Measurements from ENCODE around the gene LINC01488.

LINC01488 gene

GRCh38 chr11:69475141-69475865 is 6.2 kb upstream of the LINC01488 start:
- in situ Hi-C loops (cut with MboI; ENCODE audit: low sequenced_read_pairs): no loop called here

- in situ Hi-C loops (cut with MboI; ENCODE audit: low sequenced_read_pairs): no loop called here
Observed at GRCh38 chr11:69475866-69476471, 5.5 kb upstream of the LINC01488 start.

GRCh38 chr11:69476509-69476961 is 4.9 kb upstream of the LINC01488 start:
- in situ Hi-C loops (cut with MboI; ENCODE audit: low sequenced_read_pairs): no loop called here

DNA sequence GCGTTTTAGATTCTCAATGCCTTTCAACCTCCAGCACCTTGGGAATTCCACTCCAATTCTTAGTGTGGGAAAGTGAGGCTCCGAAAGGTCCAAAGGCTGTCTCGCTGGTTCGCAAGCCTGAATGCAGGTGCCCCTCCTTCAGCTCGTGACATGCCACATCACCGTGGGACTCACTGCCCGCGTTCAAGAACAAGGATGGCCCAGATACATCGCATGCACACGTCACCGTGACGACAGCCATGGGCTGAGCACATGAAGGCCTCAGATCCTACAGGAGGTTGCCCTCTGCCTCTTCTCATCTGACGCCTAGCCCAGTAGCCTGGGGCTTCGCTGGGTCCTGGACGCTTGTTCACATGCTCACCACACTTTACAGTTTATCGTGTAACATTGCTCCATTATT is 4.4 kb upstream of the LINC01488 start:
- in situ Hi-C loops (cut with MboI; ENCODE audit: low sequenced_read_pairs): no loop called here

DNA sequence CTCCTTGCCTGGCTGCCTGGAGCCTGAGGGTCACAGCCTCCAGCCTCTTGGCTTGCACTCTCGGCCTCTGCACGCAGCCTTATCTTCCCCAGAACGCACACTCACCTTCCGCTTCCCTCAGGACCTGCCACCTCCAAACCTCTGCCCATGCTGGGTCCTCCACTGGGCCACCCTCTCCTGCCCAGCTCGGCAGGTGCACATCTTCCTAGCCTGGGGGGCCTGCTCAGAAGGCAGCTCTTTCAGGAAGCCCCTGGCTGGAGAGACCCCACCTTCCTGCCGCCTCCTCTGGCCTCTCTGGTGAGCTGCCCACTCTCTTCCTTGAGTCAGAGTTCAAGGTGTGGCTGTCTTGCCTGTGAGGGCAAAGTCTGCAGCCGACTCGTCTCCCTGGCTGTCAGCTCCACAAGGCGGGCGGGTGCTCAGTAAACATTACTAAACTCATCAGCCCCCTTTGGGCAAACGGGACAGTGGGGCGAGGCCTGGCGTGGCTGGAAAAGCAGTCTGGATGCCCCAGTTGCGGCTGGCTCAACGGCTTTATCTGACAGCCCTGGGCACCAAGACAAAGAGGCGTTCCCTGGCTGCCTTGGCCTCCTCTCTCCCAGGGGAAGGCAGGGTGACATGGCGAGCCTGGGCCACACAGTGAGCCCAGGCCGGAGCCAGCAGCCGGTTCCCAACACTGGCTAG is 1.7 kb upstream of the LINC01488 start:
- in situ Hi-C loops (cut with MboI; ENCODE audit: low sequenced_read_pairs): no loop called here

DNA sequence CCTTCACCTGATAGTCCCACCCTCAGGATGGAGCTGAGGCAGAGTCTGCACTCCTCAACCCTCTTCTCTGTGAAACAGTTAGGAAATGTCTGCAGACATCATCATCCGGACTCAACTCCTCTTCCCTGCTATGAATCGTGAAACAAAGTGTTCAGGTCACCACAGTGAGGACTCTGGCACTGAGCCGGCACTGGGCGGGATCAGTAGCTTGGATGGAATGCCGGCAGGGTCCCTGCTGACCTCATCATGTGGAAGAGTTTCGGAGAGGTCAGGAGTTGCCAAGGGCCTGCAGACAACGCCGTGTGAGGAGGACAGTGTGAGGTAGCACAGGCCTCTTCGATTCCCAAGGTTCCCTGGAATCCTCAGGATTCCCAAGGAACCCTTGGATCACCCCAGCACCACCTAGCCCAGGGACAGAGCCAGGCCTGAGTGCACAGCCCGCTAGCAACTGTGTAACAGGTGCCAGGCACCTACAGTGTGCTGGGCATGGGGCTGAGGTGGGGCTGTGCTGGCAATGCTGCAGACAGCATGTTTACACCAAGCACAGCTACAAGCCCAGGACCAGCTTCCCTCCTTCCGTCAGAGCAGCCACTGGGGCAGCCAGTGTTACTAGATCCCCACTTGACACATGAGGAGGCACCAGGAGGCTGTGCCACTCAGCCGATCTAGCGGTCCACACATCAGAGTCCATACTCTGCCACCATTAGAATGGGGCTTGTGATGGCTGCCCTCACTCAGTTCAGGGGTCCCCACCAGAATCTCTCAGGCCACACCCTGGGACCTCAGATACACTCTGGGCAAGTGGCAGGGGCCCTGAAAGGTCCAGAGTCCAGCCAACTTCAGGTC is 693 bp upstream of the LINC01488 start:
- in situ Hi-C loops (cut with MboI; ENCODE audit: low sequenced_read_pairs): no loop called here

GRCh38 chr11:69482322-69482721 is 859 bp downstream of the LINC01488 start:
- in situ Hi-C loops (cut with MboI; ENCODE audit: low sequenced_read_pairs): no loop called here

DNA sequence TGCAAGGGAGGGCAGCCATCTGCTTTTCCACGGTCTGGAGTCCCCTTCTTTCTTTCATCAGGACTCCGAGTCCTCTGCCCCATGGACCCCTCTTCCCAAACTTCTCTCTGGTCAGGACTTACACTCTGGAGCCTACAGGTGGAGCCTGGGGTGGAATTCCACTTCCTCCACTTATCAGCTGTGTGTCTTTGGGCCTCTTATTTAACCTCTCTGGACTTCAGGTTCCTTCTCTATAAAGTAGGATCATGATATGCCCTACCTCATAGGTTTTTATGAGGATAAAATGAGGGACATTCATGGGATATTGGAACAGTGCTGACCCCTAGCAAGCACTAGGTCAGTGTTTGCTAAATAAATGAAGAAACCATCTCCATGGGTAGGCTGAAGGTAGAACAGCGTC is 1.7 kb downstream of the LINC01488 start:
- in situ Hi-C loops (cut with MboI; ENCODE audit: low sequenced_read_pairs): no loop called here

- in situ Hi-C loops (cut with MboI; ENCODE audit: low sequenced_read_pairs): no loop called here
Observed at GRCh38 chr11:69483691-69484426, 2.4 kb downstream of the LINC01488 start.

DNA sequence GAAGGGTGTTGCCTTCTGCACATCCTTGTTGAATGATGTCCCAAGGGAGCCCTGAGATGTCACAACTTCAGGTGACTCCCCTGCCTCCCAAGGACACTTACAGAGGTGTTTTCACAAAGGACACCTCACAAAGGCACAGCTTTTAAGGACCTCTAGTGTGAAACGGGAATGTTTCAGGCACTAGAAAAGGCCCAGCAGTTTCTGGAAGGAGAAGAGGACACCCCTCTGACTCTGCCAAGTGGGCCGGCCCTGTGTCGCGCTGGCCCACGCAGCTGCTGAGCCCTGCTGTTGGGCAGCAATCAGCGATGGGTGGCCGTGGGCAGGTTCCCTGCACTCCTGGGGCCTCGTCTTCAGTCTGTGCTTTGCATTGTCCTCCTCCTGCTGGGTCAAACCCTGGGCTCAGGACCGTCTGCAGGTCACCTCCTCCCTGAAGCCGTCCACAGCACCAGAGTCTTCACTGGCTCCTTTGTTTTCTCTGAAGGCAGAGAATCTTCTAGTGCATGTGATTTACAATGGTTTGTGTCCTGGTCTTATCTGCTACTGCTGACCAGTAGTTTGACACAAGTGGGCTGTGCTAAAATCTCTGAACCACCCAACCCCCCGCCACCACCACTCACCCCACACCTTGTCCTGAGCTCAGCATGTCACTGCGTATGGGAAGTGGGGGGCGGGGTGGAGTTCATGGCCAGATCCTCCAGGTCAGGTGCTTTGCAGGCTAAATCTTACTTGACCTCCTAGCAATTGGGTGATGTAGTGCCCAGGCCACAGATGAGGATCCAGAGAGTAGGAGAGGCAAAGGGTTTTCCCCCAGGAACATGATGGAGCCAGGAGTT is 3.2 kb downstream of the LINC01488 start:
- in situ Hi-C loops (cut with MboI; ENCODE audit: low sequenced_read_pairs): no loop called here

DNA sequence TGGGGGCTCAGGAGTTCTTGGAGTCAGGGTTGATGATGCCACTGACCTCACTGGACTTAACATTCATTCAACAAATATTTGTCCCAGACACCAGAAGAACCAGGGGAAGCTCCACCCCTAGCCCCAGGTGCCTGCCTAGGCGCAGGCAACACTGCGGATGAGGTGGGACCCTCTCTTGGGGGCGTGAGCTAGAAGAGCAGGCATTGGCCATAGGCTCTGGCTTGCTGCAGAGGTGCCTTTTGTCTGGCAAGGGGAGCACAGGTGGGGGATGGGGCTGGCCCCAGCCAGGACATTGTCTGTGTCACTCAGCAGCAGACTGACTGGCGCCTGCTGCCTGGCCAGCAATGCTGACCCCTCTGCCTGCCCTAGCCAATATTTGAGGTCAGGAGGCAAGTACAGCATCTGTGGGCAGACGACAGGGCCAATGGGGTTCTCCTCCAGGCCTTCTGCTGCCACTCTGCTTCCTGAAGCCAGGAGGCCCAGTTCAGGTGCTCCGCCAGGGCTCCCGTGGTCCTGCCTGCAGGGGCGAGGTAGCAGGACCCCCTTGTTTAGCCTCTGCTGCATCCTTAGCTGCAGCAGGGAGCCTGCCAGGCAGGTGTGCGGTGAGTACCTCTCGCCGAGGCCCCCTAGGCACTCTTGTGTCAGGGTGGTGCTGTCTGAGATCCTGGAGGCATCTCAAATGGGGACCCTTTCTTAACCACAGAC is 4.0 kb downstream of the LINC01488 start:
- in situ Hi-C loops (cut with MboI; ENCODE audit: low sequenced_read_pairs): no loop called here

- in situ Hi-C loops (cut with MboI; ENCODE audit: low sequenced_read_pairs): no loop called here
Observed at GRCh38 chr11:69486056-69486772, 4.8 kb downstream of the LINC01488 start.

- in situ Hi-C loops (cut with MboI; ENCODE audit: low sequenced_read_pairs): no loop called here
Observed at GRCh38 chr11:69486773-69487291, 5.4 kb downstream of the LINC01488 start.

DNA sequence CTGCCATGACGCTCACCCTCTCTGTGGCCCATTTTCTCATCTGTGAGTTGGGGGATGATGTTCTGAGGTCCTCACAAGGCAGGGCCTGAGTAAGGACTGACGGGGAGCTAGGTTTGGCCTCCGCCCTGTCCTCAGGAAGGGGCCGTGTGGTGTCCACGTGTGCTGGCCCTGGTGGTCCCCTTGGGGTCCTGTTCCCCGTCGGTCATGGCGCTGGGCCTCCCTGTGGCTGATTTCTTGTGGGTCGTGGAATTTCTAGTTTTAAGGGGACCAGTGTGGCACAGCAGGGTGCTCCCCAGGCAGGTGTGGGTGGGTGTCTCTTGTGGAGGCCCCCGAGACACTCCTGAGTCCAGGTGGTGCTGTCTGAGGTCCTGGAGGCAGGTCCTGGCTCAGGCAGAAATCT is 5.9 kb downstream of the LINC01488 start:
- in situ Hi-C loops (cut with MboI; ENCODE audit: low sequenced_read_pairs): no loop called here

- in situ Hi-C loops (cut with MboI; ENCODE audit: low sequenced_read_pairs): no loop called here
Observed at GRCh38 chr11:69487849-69488542, 6.5 kb downstream of the LINC01488 start.

GRCh38 chr11:69488543-69488940 is 7.1 kb downstream of the LINC01488 start:
- in situ Hi-C loops (cut with MboI; ENCODE audit: low sequenced_read_pairs): no loop called here

- in situ Hi-C loops (cut with MboI; ENCODE audit: low sequenced_read_pairs): no loop called here
Observed at GRCh38 chr11:69489031-69489745, 7.7 kb downstream of the LINC01488 start.

All from HL-60/S4 treated with retinoic acid at 250 ng/mL for 4 days and 3 days (cell line).